ENCODE data around the gene SDCCAG8.

DNA sequence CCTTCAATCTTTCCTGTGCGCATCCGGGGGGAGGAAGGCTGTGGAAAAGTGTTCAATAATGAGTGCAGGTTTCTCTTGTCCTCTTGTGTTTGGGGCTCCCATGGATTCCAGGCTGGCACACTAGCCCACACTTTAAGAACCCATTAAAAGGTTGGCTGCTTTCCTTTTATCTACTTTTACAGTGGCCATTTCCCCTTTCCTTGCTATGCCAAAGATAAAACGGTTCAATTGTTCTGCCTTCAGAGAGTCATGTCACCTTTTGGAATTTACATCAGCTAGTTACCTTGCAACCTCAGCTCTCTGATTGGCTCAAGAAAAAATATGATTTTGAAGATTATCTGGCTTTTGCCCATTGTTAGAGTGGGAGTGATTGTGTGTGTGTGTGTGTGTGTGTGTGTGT lies 182.3 kb downstream of the SDCCAG8 start:
- TF ChIP-seq, protein P1, sequence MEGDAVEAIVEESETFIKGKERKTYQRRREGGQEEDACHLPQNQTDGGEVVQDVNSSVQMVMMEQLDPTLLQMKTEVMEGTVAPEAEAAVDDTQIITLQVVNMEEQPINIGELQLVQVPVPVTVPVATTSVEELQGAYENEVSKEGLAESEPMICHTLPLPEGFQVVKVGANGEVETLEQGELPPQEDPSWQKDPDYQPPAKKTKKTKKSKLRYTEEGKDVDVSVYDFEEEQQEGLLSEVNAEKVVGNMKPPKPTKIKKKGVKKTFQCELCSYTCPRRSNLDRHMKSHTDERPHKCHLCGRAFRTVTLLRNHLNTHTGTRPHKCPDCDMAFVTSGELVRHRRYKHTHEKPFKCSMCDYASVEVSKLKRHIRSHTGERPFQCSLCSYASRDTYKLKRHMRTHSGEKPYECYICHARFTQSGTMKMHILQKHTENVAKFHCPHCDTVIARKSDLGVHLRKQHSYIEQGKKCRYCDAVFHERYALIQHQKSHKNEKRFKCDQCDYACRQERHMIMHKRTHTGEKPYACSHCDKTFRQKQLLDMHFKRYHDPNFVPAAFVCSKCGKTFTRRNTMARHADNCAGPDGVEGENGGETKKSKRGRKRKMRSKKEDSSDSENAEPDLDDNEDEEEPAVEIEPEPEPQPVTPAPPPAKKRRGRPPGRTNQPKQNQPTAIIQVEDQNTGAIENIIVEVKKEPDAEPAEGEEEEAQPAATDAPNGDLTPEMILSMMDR (IDR thresholded peaks at IDR 0.05; ENCODE audit: low read depth, low read length, missing input control) = no peak
- TF ChIP-seq RAD21 (IDR thresholded peaks at IDR 0.05) = no peak
- TF ChIP-seq, protein P2, sequence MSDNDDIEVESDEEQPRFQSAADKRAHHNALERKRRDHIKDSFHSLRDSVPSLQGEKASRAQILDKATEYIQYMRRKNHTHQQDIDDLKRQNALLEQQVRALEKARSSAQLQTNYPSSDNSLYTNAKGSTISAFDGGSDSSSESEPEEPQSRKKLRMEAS (IDR thresholded peaks at IDR 0.05) = no peak
- TF ChIP-seq TAF1 (conservative IDR thresholded peaks at IDR 0.05) = no peak
- no peak for TF ChIP-seq SP1 (IDR thresholded peaks at IDR 0.05)
- no peak for TF ChIP-seq GABPA (IDR thresholded peaks at IDR 0.05 in 1 of 2, conservative IDR thresholded peaks at IDR 0.05 in 1 of 2)
- TF ChIP-seq, protein P3, sequence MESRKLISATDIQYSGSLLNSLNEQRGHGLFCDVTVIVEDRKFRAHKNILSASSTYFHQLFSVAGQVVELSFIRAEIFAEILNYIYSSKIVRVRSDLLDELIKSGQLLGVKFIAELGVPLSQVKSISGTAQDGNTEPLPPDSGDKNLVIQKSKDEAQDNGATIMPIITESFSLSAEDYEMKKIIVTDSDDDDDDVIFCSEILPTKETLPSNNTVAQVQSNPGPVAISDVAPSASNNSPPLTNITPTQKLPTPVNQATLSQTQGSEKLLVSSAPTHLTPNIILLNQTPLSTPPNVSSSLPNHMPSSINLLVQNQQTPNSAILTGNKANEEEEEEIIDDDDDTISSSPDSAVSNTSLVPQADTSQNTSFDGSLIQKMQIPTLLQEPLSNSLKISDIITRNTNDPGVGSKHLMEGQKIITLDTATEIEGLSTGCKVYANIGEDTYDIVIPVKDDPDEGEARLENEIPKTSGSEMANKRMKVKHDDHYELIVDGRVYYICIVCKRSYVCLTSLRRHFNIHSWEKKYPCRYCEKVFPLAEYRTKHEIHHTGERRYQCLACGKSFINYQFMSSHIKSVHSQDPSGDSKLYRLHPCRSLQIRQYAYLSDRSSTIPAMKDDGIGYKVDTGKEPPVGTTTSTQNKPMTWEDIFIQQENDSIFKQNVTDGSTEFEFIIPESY (IDR thresholded peaks at IDR 0.05) = no peak
- no peak for TF ChIP-seq YY1 (IDR thresholded peaks at IDR 0.05)
- no peak for TF ChIP-seq EGR1 (IDR thresholded peaks at IDR 0.05; ENCODE audit: low read depth in 2 of 2)
- no peak for TF ChIP-seq HNF4G (IDR thresholded peaks at IDR 0.05)
